GM18498 (cell line): ENCODE data around the gene CMSS1.

Experiments used
- ATAC-seq: cut with Tn5 transposase; IDR thresholded peaks from one replicate; pipeline ENCODE4 v1.9.1; 2021; ENCODE audit warnings: mild to moderate bottlenecking, moderate library complexity; ENCODE audit not compliant: unreplicated experiment

Gene CMSS1

GRCh38 chr3:99978221-99978620 lies 160.6 kb downstream of the CMSS1 start:
- ATAC-seq, result no peak

- no peak for ATAC-seq
Observed at GRCh38 chr3:99980606-99981005, 162.9 kb downstream of the CMSS1 start.

- ATAC-seq, result no peak
Observed at GRCh38 chr3:99981138-99981537, 163.5 kb downstream of the CMSS1 start.

- ATAC-seq, result no peak
Observed at GRCh38 chr3:99982650-99983049, 165.0 kb downstream of the CMSS1 start.

GRCh38 chr3:99984139-99984538 lies 166.5 kb downstream of the CMSS1 start:
- no peak for ATAC-seq

GRCh38 chr3:99984668-99985067 lies 167.0 kb downstream of the CMSS1 start:
- no peak for ATAC-seq

GRCh38 chr3:99990179-99990578 lies 172.5 kb downstream of the CMSS1 start:
- ATAC-seq, result no peak

- no peak for ATAC-seq
Observed at GRCh38 chr3:99997293-99997692, 179.6 kb downstream of the CMSS1 start.

- ATAC-seq, result no peak
Observed at GRCh38 chr3:99999536-99999935, 181.9 kb downstream of the CMSS1 start.

- ATAC-seq, result no peak
Observed at GRCh38 chr3:100001083-100001482, 183.4 kb downstream of the CMSS1 start.

- no peak for ATAC-seq
Observed at GRCh38 chr3:100001526-100002270, 184.0 kb downstream of the CMSS1 start.

- ATAC-seq, result no peak
Observed at GRCh38 chr3:100002599-100003350, 185.1 kb downstream of the CMSS1 start.

- ATAC-seq, result no peak
Observed at GRCh38 chr3:100003609-100004503, 186.2 kb downstream of the CMSS1 start.

- ATAC-seq, result no peak
Observed at GRCh38 chr3:100004931-100005330, 187.3 kb downstream of the CMSS1 start.

- ATAC-seq, result no peak
Observed at GRCh38 chr3:100005665-100006393, 188.2 kb downstream of the CMSS1 start.

- ATAC-seq, result no peak
Observed at GRCh38 chr3:100006570-100007271, 189.1 kb downstream of the CMSS1 start.

- no peak for ATAC-seq
Observed at GRCh38 chr3:100007313-100007712, 189.7 kb downstream of the CMSS1 start.

- no peak for ATAC-seq
Observed at GRCh38 chr3:100008081-100008698, 190.5 kb downstream of the CMSS1 start.

- no peak for ATAC-seq
Observed at GRCh38 chr3:100009276-100010086, 191.8 kb downstream of the CMSS1 start.
